Skeletal muscle tissue (tissue), 4 donors: ENCODE measurements around the gene MEF2B. TPM values are rescaled to one million over a fixed set of nuclear protein-coding genes. Genes with fewer than 3 reads are reported as not detected.
"Not testable (repeated sequence)": the region's sequence is repeated elsewhere in the genome, so short reads cannot be mapped to it uniquely, and the experiment has no call there.

Experiments used
- H3K27ac ChIP-seq: one replicate; pipeline ENCODE4 v1.7.0; 2013; ENCODE audit warnings: mild to moderate bottlenecking, low read depth, low read length, inconsistent platforms
- H3K27me3 ChIP-seq, 3 donors: one replicate each; pipeline ENCODE4 v1.7.0; 2013; ENCODE audit warnings: low read length in 3 of 3; ENCODE audit not compliant: control insufficient read depth in 3 of 3, insufficient read depth in 3 of 3
- H3K36me3 ChIP-seq, 3 donors: one replicate each; pipeline ENCODE4 v1.7.0; 2013; ENCODE audit warnings: low read length in 3 of 3; ENCODE audit not compliant: control insufficient read depth in 3 of 3, insufficient read depth in 3 of 3
- H3K4me1 ChIP-seq, 3 donors: one replicate each; pipeline ENCODE4 v1.7.0; 2013; ENCODE audit warnings: low read length in 3 of 3, mild to moderate bottlenecking in 3 of 3; ENCODE audit not compliant: control insufficient read depth in 3 of 3, insufficient read depth in 3 of 3
- H3K4me3 ChIP-seq, 3 donors: one replicate each; pipeline ENCODE4 v1.7.0; 2013; ENCODE audit warnings: low read length in 3 of 3
- H3K9ac ChIP-seq, 3 donors: one replicate each; pipeline ENCODE4 v1.7.0; 2013; ENCODE audit warnings: low read length in 3 of 3, mild to moderate bottlenecking in 3 of 3, moderate library complexity in 2 of 3, low read depth in 1 of 3
- H3K9me3 ChIP-seq, 3 donors: one replicate each; pipeline ENCODE4 v1.7.0; 2013; ENCODE audit warnings: low read length in 3 of 3; ENCODE audit not compliant: control insufficient read depth in 3 of 3
- total RNA-seq: library from RNA; depleted of rRNA; stranded (reverse); fragments of >200 nt; gene quantifications from one replicate; pipeline ENCODE4 v1.2.3, GENCODE V29; 2014
- donor health status: Osteomylitis.

The MEF2B gene
- total RNA-seq, 1 donor from 2014 or later = not detected

DNA sequence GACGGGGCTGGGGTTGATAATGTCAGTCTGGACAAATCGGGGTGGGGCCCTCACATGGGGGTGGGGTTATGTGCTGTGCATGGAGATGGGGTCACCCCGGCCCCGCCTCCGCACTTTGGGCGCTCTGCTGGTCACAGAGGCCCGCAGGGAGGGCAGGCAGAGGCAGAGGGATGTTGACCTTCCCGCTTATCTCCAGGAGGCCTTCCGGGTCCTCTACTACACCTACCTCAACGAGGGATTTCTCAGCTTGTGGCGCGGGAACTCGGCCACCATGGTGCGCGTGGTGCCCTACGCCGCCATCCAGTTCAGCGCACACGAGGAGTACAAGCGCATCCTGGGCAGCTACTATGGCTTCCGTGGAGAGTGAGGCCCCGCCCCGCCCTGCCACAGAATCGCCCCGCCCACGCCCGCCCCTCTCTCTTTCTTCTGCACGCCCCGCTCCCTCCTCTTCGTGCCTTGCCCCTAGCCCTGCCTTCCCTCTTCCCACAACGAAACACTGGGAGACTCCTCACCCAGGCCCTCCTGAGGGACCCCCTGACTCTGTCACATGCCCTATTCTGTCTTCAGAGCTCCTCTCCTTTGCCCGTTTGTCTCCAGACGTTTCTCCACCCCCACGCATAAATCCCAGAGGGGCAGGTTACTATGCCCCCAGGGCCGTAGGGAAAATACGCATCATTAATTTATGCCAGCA lies 64.6 kb downstream of the MEF2B start:
- peaks cover 11 to 19% (median 19%) of the 10 kb centered on the region in 3 donors for H3K36me3 ChIP-seq
- H3K4me1 ChIP-seq = peaks cover 0 to 14% (median 10%) of the 10 kb centered on the region in 3 donors
- H3K9me3 ChIP-seq = no peaks in the 10 kb centered on the region
- H3K4me3 ChIP-seq = no peak overlapping the region
- H3K9ac ChIP-seq = no peak overlapping the region
- H3K27me3 ChIP-seq = no peaks in the 10 kb centered on the region
- no peak overlapping the region for H3K27ac ChIP-seq

- no peaks in the 10 kb centered on the region for H3K4me1 ChIP-seq
- H3K27ac ChIP-seq = no peak overlapping the region
- no peaks in the 10 kb centered on the region for H3K9me3 ChIP-seq
- no peaks in the 10 kb centered on the region for H3K27me3 ChIP-seq
- peaks cover 11 to 30% (median 19%) of the 10 kb centered on the region in 3 donors for H3K36me3 ChIP-seq
- H3K9ac ChIP-seq = no peak overlapping the region
- H3K4me3 ChIP-seq = no peak overlapping the region
These were observed 66.9 kb downstream of the MEF2B start for GRCh38 chr19:19103167-19103566.

GRCh38 chr19:19102566-19102965 lies 67.5 kb downstream of the MEF2B start:
- not testable (repeated sequence) for H3K4me3 ChIP-seq, H3K4me1 ChIP-seq, H3K27me3 ChIP-seq, H3K27ac ChIP-seq, H3K9ac ChIP-seq, H3K9me3 ChIP-seq
- H3K36me3 ChIP-seq = peaks cover 15 to 25% (median 17%) of the 10 kb centered on the region in 3 donors

DNA sequence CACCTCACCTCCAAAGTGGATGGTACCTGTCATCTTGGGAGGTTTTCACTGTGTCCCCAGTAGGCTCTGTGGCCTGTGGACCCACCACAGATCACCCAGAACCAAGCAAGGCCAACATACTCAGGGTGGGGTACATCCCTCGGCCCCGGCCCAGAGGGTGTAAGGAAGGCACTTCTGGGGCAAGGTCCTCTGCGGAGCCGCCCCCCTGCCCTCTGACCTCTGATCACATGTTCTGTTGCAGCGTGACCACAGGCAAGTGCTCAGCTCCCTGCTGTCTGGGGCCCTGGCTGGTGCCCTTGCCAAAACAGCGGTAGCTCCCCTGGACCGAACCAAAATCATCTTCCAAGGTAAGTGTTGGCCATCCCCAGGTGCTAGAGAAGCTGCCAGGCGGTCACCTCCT lies 68.5 kb downstream of the MEF2B start:
- Histone ChIP-seq H3K9me3 (no peaks in the 10 kb centered on the region), H3K4me3 (no peak overlapping the region), H3K9ac (no peak overlapping the region), H3K36me3 (peaks cover 20 to 29% (median 24%) of the 10 kb centered on the region in 3 donors), H3K4me1 (no peaks in the 10 kb centered on the region), H3K27ac (no peak overlapping the region), H3K27me3 (no peaks in the 10 kb centered on the region)

DNA sequence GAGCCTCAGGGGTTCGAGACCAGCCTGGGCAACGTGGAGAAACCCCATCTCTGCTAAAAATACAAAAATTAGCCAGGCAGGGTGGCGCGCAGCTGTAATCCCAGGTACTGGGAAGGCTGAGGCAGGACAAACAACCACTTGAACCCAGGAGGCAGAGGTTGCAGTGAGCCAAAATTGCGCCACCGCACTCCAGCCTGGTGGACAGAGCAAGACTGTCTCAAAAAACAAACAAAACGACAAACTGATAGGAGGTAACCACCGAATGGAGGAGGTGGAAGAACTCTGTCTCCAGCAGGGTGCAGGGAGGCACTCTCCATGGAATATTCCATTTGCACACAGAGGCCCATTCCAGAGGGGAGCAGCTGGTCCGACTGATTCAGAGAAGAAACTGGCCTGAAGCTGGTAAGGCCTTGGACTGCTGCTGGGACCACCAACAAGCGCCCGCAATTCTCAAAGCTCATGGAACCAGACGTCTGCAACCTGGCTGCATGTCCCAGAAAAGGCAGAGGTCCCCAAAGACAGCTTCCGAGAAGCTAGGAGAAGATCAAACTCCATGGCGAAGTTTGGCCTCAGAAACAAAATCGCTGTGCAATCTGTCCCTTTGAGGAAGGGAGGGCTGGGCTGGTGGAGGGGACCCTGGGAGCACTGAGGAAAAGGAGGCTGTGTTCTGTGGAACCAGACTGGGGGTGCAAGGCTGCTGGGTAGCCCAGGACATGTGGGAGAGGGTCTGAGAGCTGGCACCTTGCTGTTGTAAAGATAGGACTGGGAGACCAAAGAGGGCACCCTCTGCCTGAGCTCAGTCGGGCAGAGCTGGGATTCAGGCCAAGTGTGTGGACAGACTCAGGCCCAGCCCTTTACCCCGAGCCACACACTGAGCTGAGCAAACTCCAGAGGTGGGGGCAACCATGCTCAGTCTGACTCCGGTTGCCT lies 71.1 kb downstream of the MEF2B start:
- H3K4me1 ChIP-seq = peaks cover 0 to 4% (median 0%) of the 10 kb centered on the region in 3 donors
- H3K9ac ChIP-seq = no peak overlapping the region
- H3K9me3 ChIP-seq = no peaks in the 10 kb centered on the region
- H3K36me3 ChIP-seq = peaks cover 20 to 32% (median 25%) of the 10 kb centered on the region in 3 donors
- no peak overlapping the region for H3K27ac ChIP-seq
- H3K4me3 ChIP-seq = no peak overlapping the region
- no peaks in the 10 kb centered on the region for H3K27me3 ChIP-seq

GRCh38 chr19:19098084-19098702 lies 71.9 kb downstream of the MEF2B start:
- Histone ChIP-seq H3K9me3 (no peaks in the 10 kb centered on the region), H3K9ac (no peak overlapping the region), H3K4me1 (peaks cover 0 to 4% (median 0%) of the 10 kb centered on the region in 3 donors), H3K27me3 (no peaks in the 10 kb centered on the region), H3K27ac (no peak overlapping the region), H3K4me3 (no peak overlapping the region), H3K36me3 (peaks cover 20 to 32% (median 25%) of the 10 kb centered on the region in 3 donors)

GRCh38 chr19:19096641-19097627 lies 73.1 kb downstream of the MEF2B start:
- H3K27me3 ChIP-seq = no peaks in the 10 kb centered on the region
- H3K9ac ChIP-seq = no peak overlapping the region
- H3K4me3 ChIP-seq = no peak overlapping the region
- no peak overlapping the region for H3K27ac ChIP-seq
- H3K4me1 ChIP-seq = peaks cover 0 to 4% (median 0%) of the 10 kb centered on the region in 3 donors
- H3K9me3 ChIP-seq = no peaks in the 10 kb centered on the region
- peaks cover 20 to 32% (median 25%) of the 10 kb centered on the region in 3 donors for H3K36me3 ChIP-seq

GRCh38 chr19:19095691-19096090 lies 74.4 kb downstream of the MEF2B start:
- Histone ChIP-seq H3K36me3 (peaks cover 11 to 26% (median 16%) of the 10 kb centered on the region in 3 donors), H3K9me3 (no peaks in the 10 kb centered on the region), H3K4me3 (no peak overlapping the region), H3K27ac (no peak overlapping the region), H3K9ac (no peak overlapping the region), H3K4me1 (peaks cover 0 to 4% (median 0%) of the 10 kb centered on the region in 3 donors), H3K27me3 (no peaks in the 10 kb centered on the region)
